B cell (primary cell): ENCODE data around the gene CA11. TPM values are rescaled to one million over a fixed set of nuclear protein-coding genes. Genes with fewer than 3 reads are reported as not detected.

Experiments used
- ATAC-seq: fragments of 200-7000 bp; cut with Tn5 transposase; one replicate; pipeline ENCODE4 v1.10.0; 2021; ENCODE audit warnings: low read depth, mild to moderate bottlenecking, moderate number of reproducible peaks, moderate library complexity
- CTCF ChIA-PET: fragments of 350-600 bp; sonication (Branson Sonifier 250); formaldehyde crosslinking; loops from one replicate; lab custom pipeline; 2021; ENCODE audit warnings: antibody characterized with exemption, inconsistent platforms; lab: Charles Lee
- POLR2A ChIA-PET: fragments of 350-600 bp; sonication (Branson Sonifier 250); formaldehyde crosslinking; loops from one replicate; lab custom pipeline; 2021; ENCODE audit warnings: antibody characterized with exemption; lab: Charles Lee
- DNase-seq: peaks from one replicate; pipeline ENCODE4 v3.0.0; 2013
- H2AFZ ChIP-seq: 2 replicates; pipeline ENCODE4 v1.6.1; 2012; ENCODE audit warnings: mild to moderate bottlenecking, low read depth, low read length; ENCODE audit not compliant: insufficient read depth, poor library complexity, severe bottlenecking
- H3K27ac ChIP-seq, 2 donors: 1 replicate in 1 of 2; 2 replicates in 1 of 2; pipeline ENCODE4 v1.5.1; 2012 to 2013; ENCODE audit warnings: low read length in 2 of 2, mild to moderate bottlenecking in 2 of 2, moderate library complexity in 1 of 2
- H3K27me3 ChIP-seq, 4 experiments: fragments of 200-600 bp in 1 of 4; sonication (generic) in 1 of 4; replicated peaks in 1 of 4; 1 replicate in 2 of 4; 2 replicates in 2 of 4; pipeline versions ENCODE4 v1.6.1 to v1.7.0; 2013 to 2016; ENCODE audit warnings: low read length in 3 of 4, mild to moderate bottlenecking in 2 of 4, mixed read lengths in 1 of 4, moderate library complexity in 1 of 4; ENCODE audit not compliant: insufficient read depth in 4 of 4, control insufficient read depth in 3 of 4; ENCODE audit errors: control extremely low read depth in 1 of 4
- H3K36me3 ChIP-seq, 2 experiments: replicated peaks in 1 of 2; 1 replicate in 1 of 2; 2 replicates in 1 of 2; pipeline versions ENCODE4 v1.6.1 to v1.7.1; 2013; ENCODE audit warnings: low read length in 1 of 2; ENCODE audit not compliant: insufficient read depth in 2 of 2, control insufficient read depth in 1 of 2; ENCODE audit errors: control extremely low read depth in 1 of 2, extremely low read depth in 1 of 2
- H3K4me1 ChIP-seq, 2 donors: fragments of 200-600 bp in 1 of 2; sonication (generic) in 1 of 2; 1 replicate in 1 of 2; 2 replicates in 1 of 2; pipeline versions ENCODE4 v1.5.1 to v1.6.1; 2013 to 2017; ENCODE audit warnings: low read length in 2 of 2; ENCODE audit not compliant: control insufficient read depth in 2 of 2, insufficient read depth in 2 of 2
- H3K4me2 ChIP-seq: replicated peaks from 2 replicates; pipeline ENCODE3; 2012; ENCODE audit warnings: mild to moderate bottlenecking, low read depth, low read length; ENCODE audit not compliant: poor library complexity, severe bottlenecking
- H3K4me3 ChIP-seq, 5 experiments: fragments of 200-600 bp in 1 of 5; sonication (generic) in 1 of 5; 1 replicate in 3 of 5; 2 replicates in 2 of 5; pipeline versions ENCODE4 v1.5.1 to v1.7.0; 2011 to 2016; ENCODE audit warnings: low read length in 4 of 5, mild to moderate bottlenecking in 4 of 5, low read depth in 2 of 5, control low read depth in 1 of 5, moderate library complexity in 1 of 5; ENCODE audit not compliant: insufficient read depth in 1 of 5; ENCODE audit errors: control extremely low read depth in 1 of 5, extremely low read depth in 1 of 5
- H3K79me2 ChIP-seq: fragments of 200-600 bp; sonication (generic); one replicate; pipeline ENCODE4 v1.6.0; 2016; ENCODE audit warnings: low read length; ENCODE audit not compliant: control insufficient read depth, insufficient read depth
- H3K9ac ChIP-seq: fragments of 200-600 bp; sonication (generic); 2 replicates; pipeline ENCODE4 v1.6.1; 2017; ENCODE audit warnings: mild to moderate bottlenecking, low read length, moderate library complexity
- H3K9me3 ChIP-seq, 3 donors: one replicate each; pipeline versions ENCODE4 v1.6.1 to v1.7.1; 2013; ENCODE audit warnings: low read length in 2 of 3; ENCODE audit not compliant: control insufficient read depth in 2 of 3, insufficient read depth in 1 of 3; ENCODE audit errors: control extremely low read depth in 1 of 3
- H4K20me1 ChIP-seq: 2 replicates; pipeline ENCODE4 v1.6.0; 2012; ENCODE audit warnings: mild to moderate bottlenecking, low read length; ENCODE audit not compliant: insufficient read depth, control insufficient read depth, poor library complexity, severe bottlenecking
- H3K27ac Mint-ChIP-seq: one replicate; pipeline ENCODE4 v1.8.0; 2021; ENCODE audit warnings: mixed read lengths
- H3K27me3 Mint-ChIP-seq: one replicate; pipeline ENCODE4 v1.8.0; 2021; ENCODE audit warnings: mixed read lengths
- H3K4me1 Mint-ChIP-seq: one replicate; pipeline ENCODE4 v1.8.0; 2021; ENCODE audit warnings: mixed read lengths
- H3K4me3 Mint-ChIP-seq: one replicate; pipeline ENCODE4 v1.8.0; 2021; ENCODE audit warnings: mixed read lengths
- H3K9me3 Mint-ChIP-seq: one replicate; pipeline ENCODE4 v1.8.0; 2022; ENCODE audit warnings: mixed read lengths; ENCODE audit not compliant: insufficient read depth
- CTCF ChIP-seq: fragments of 200-600 bp; IDR thresholded peaks from one replicate; pipeline ENCODE4 v1.8.0; 2022; ENCODE audit warnings: antibody characterized with exemption, mild to moderate bottlenecking
- EZH2 ChIP-seq: IDR thresholded peaks from 2 replicates; pipeline ENCODE4 v1.6.1; 2012; ENCODE audit warnings: borderline replicate concordance, low read depth, mild to moderate bottlenecking, moderate library complexity, low read length; ENCODE audit not compliant: insufficient read depth, poor library complexity, severe bottlenecking
- WGBS: methylation state at CpG from one replicate; pipeline ENCODE4 v1.1.5; 2013; ENCODE audit warnings: missing lambda C conversion rate; ENCODE audit not compliant: insufficient coverage; 5-methylcytosine and 5-hydroxymethylcytosine counted together
- intact Hi-C: fragments of 100-400 bp; cut with micrococcal nuclease; formaldehyde crosslinking; loops from one replicate; pipeline ENCODE4 v1.10.0; 2022
- polyA plus RNA-seq: library from polyadenylated mRNA; depleted of rRNA; stranded (reverse); fragments of >200 nt; gene quantifications from 2 replicates; pipeline ENCODE4 v1.2.3, GENCODE V29; 2012
- total RNA-seq, 2 donors: library from RNA; stranded (reverse); fragments of 120-200 nt in 1 of 2; gene quantifications; 1 replicate in 1 of 2; 2 replicates in 1 of 2; pipeline versions ENCODE4 v1.2.3 to v1.2.4, GENCODE V29; 2013 to 2022

Gene CA11
- total and polyA plus RNA-seq, 2 donors (not counting 1 experiment from before 2014, with no cell fraction given), result 6.5 to 27.7 TPM

GRCh38 chr19:48668761-48669160 is 22.8 kb upstream of the CA11 start:
- H3K4me3 ChIP-seq, result no peak overlapping the region
- H3K9ac ChIP-seq, result no peak overlapping the region
- ChIA-PET CTCF (no interaction called here), POLR2A (no interaction called here)
- Mint-ChIP-seq H3K9me3 (peaks cover 3% of the 10 kb centered on the region), H3K27me3 (no peaks in the 10 kb centered on the region), H3K4me3 (no peak overlapping the region), H3K4me1 (no peaks in the 10 kb centered on the region), H3K27ac (no peak overlapping the region)
- no peaks in the 10 kb centered on the region for H3K4me1 ChIP-seq
- intact Hi-C loops, result no loop called here
- H3K9me3 ChIP-seq, result peaks cover 0 to 6% (median 0%) of the 10 kb centered on the region in 3 donors
- no peak for ATAC-seq
- H3K27me3 ChIP-seq, result no peaks in the 10 kb centered on the region
- no peaks in the 10 kb centered on the region for H4K20me1 ChIP-seq
- TF ChIP-seq EZH2 (no peak), CTCF (no peak)
- no peak overlapping the region for H3K27ac ChIP-seq
- H3K36me3 ChIP-seq, result no peaks in the 10 kb centered on the region
- H3K79me2 ChIP-seq, result no peaks in the 10 kb centered on the region
- WGBS, result 100% methylated on average over 1 of the region's 2 CpGs
- DNase-seq, result no peak
- no peak overlapping the region for H2AFZ ChIP-seq
- no peak overlapping the region for H3K4me2 ChIP-seq

- Histone ChIP-seq H3K9ac (no peak overlapping the region), H3K36me3 (no peaks in the 10 kb centered on the region), H3K4me3 (no peak overlapping the region), H3K4me2 (no peak overlapping the region), H3K9me3 (peaks cover 0 to 6% (median 0%) of the 10 kb centered on the region in 3 donors), H2AFZ (no peak overlapping the region), H3K4me1 (no peaks in the 10 kb centered on the region), H3K27me3 (no peaks in the 10 kb centered on the region), H3K79me2 (no peaks in the 10 kb centered on the region), H4K20me1 (no peaks in the 10 kb centered on the region), H3K27ac (no peak overlapping the region)
- 91% methylated on average over 3 of the region's 3 CpGs for WGBS
- DNase-seq (no peak), ATAC-seq (no peak)
- ChIA-PET POLR2A (no interaction called here), CTCF (no interaction called here)
- no peaks in the 10 kb centered on the region for H3K4me1 Mint-ChIP-seq
- no peaks in the 10 kb centered on the region for H3K27me3 Mint-ChIP-seq
- no peak overlapping the region for H3K27ac Mint-ChIP-seq
- peaks cover 3% of the 10 kb centered on the region for H3K9me3 Mint-ChIP-seq
- no peak overlapping the region for H3K4me3 Mint-ChIP-seq
- TF ChIP-seq CTCF (no peak), EZH2 (no peak)
- intact Hi-C loops, result no loop called here
These were observed 22.3 kb upstream of the CA11 start for GRCh38 chr19:48668332-48668731.
